Neuronal stem cell (in vitro differentiated cells): ENCODE results near the gene VRK1.

Experiments
- DNase-seq: peaks from one replicate; pipeline ENCODE4 v3.0.0-alpha.2; 2013; ENCODE audit warnings: low spot score
- H2AFZ ChIP-seq: one replicate; pipeline ENCODE4 v1.6.1; 2013; ENCODE audit warnings: mild to moderate bottlenecking, low read length, inconsistent platforms
- H2AK5ac ChIP-seq: 2 replicates; pipeline ENCODE4 v1.6.1; 2013; ENCODE audit warnings: low read depth, mild to moderate bottlenecking, inconsistent platforms, low read length, moderate library complexity, mixed read lengths
- H2BK120ac ChIP-seq: 2 replicates; pipeline ENCODE4 v1.6.1; 2013; ENCODE audit warnings: low read depth, mild to moderate bottlenecking, inconsistent platforms, low read length, moderate library complexity, mixed read lengths
- H2BK12ac ChIP-seq: one replicate; pipeline ENCODE4 v1.6.1; 2013; ENCODE audit warnings: low read length, inconsistent platforms
- H2BK15ac ChIP-seq: 2 replicates; pipeline ENCODE4 v1.6.1; 2013; ENCODE audit warnings: mild to moderate bottlenecking, low read length, inconsistent platforms, mixed read lengths
- H2BK5ac ChIP-seq: one replicate; pipeline ENCODE4 v1.6.1; 2013; ENCODE audit warnings: inconsistent platforms, mild to moderate bottlenecking, low read length, moderate library complexity
- H3K14ac ChIP-seq: one replicate; pipeline ENCODE4 v1.6.1; 2013; ENCODE audit warnings: low read length, inconsistent platforms
- H3K18ac ChIP-seq: 2 replicates; pipeline ENCODE4 v1.6.1; 2013; ENCODE audit warnings: low read length, inconsistent platforms
- H3K23ac ChIP-seq: 2 replicates; pipeline ENCODE4 v1.6.1; 2013; ENCODE audit warnings: low read depth, mild to moderate bottlenecking, mixed read lengths, low read length, inconsistent platforms; ENCODE audit not compliant: poor library complexity
- H3K27ac ChIP-seq: replicated peaks from 3 replicates; pipeline ENCODE4 v1.5.1; 2013; ENCODE audit warnings: low read length, inconsistent platforms
- H3K27me3 ChIP-seq, 3 experiments: 2 replicates each; pipeline ENCODE4 v1.6.1; 2013; ENCODE audit warnings: low read length in 3 of 3, mild to moderate bottlenecking in 2 of 3, inconsistent platforms in 1 of 3, low read depth in 1 of 3, mixed read lengths in 1 of 3, moderate library complexity in 1 of 3; ENCODE audit not compliant: control insufficient read depth in 3 of 3, insufficient read depth in 3 of 3
- H3K36me3 ChIP-seq, 2 donors: replicated peaks in 1 of 2; 2 replicates each; pipeline ENCODE4 v1.6.1; 2013; ENCODE audit warnings: low read length in 2 of 2; ENCODE audit not compliant: control insufficient read depth in 2 of 2, insufficient read depth in 2 of 2
- H3K4ac ChIP-seq: 2 replicates; pipeline ENCODE4 v1.6.1; 2013; ENCODE audit warnings: inconsistent platforms, mild to moderate bottlenecking, low read length, moderate library complexity
- H3K4me1 ChIP-seq, 2 donors: 1 replicate in 1 of 2; 2 replicates in 1 of 2; pipeline ENCODE4 v1.6.1; 2013; ENCODE audit warnings: low read length in 2 of 2, low read depth in 1 of 2; ENCODE audit not compliant: control insufficient read depth in 2 of 2, insufficient read depth in 1 of 2
- H3K4me2 ChIP-seq: one replicate; pipeline ENCODE4 v1.6.1; 2013; ENCODE audit warnings: mild to moderate bottlenecking, low read length, inconsistent platforms; ENCODE audit not compliant: insufficient read depth, poor library complexity, severe bottlenecking
- H3K4me3 ChIP-seq, 2 donors: 2 replicates each; pipeline ENCODE4 v1.5.1; 2013; ENCODE audit warnings: low read length in 2 of 2, mild to moderate bottlenecking in 2 of 2, inconsistent platforms in 1 of 2, moderate library complexity in 1 of 2
- H3K79me1 ChIP-seq: one replicate; pipeline ENCODE4 v1.6.1; 2013; ENCODE audit warnings: low read depth, mild to moderate bottlenecking, inconsistent platforms, low read length, moderate library complexity
- H3K9ac ChIP-seq: one replicate; pipeline ENCODE4 v1.6.1; 2013; ENCODE audit warnings: mild to moderate bottlenecking, low read depth, low read length, inconsistent platforms; ENCODE audit not compliant: poor library complexity
- H3K9me3 ChIP-seq, 2 donors: replicated peaks in 1 of 2; 2 replicates each; pipeline versions ENCODE3 to v1.6.1; 2013; ENCODE audit warnings: low read length in 2 of 2, mild to moderate bottlenecking in 2 of 2, inconsistent platforms in 1 of 2, low read depth in 1 of 2, mixed read lengths in 1 of 2, moderate library complexity in 1 of 2; ENCODE audit not compliant: control insufficient read depth in 2 of 2, insufficient read depth in 1 of 2
- H4K8ac ChIP-seq: one replicate; pipeline ENCODE4 v1.6.1; 2013; ENCODE audit warnings: low read depth, mild to moderate bottlenecking, inconsistent platforms, low read length, moderate library complexity
- H4K91ac ChIP-seq: one replicate; pipeline ENCODE4 v1.6.1; 2013; ENCODE audit warnings: low read length, low read depth, mild to moderate bottlenecking, inconsistent platforms; ENCODE audit not compliant: poor library complexity
- WGBS, 2 donors: extraction: QIAGEN DNeasy Blood & Tissue Kit; methylation state at CpG; one replicate each; pipeline ENCODE4 v1.1.7; 2013; ENCODE audit warnings: missing lambda C conversion rate in 2 of 2, mixed read lengths in 1 of 2; ENCODE audit not compliant: insufficient read length in 2 of 2, insufficient replicate concordance in 1 of 2; ENCODE audit errors: extremely low coverage in 2 of 2; 5-methylcytosine and 5-hydroxymethylcytosine counted together

Gene VRK1

DNA sequence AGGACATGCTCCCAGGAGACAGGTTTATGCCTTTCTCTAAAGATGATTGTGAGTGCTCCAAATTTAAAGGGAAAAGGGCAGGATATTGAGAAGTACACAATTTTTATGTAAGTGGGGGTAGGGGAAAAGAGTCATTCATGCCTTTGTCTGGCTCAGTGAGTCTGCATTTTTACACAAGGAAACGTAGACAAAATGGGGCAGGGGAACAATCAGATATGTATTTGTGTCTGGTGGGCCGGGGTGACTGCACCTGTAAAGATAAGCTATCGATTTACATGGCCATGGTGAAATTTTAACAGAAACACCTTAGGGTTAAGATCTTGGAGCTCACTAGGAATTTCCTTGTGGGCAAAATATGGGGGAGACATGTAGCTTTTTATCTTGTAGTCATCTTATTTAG lies 123.6 kb downstream of the VRK1 start:
- peaks cover 7 to 21% of the 10 kb centered on the region in 2 donors for H3K9me3 ChIP-seq
- no CpG with 5 or more reads among the region's 3 CpGs for WGBS, 2 donors
- no peak overlapping the region for H2BK5ac ChIP-seq
- no peak overlapping the region for H3K4me2 ChIP-seq
- no peaks in the 10 kb centered on the region for H3K36me3 ChIP-seq
- DNase-seq: no peak
- H2BK120ac ChIP-seq: no peak overlapping the region
- no peak overlapping the region for H3K23ac ChIP-seq
- no peak overlapping the region for H2BK12ac ChIP-seq
- H3K27ac ChIP-seq: no peak overlapping the region
- no peak overlapping the region for H4K8ac ChIP-seq
- no peak overlapping the region for H3K9ac ChIP-seq
- H3K4me1 ChIP-seq: peaks cover 8 to 15% of the 10 kb centered on the region in 2 donors
- H4K91ac ChIP-seq: no peak overlapping the region
- no peak overlapping the region for H2AFZ ChIP-seq
- no peaks in the 10 kb centered on the region for H3K27me3 ChIP-seq
- no peak overlapping the region for H3K14ac ChIP-seq
- H3K4me3 ChIP-seq: no peak overlapping the region
- no peak overlapping the region for H2AK5ac ChIP-seq
- H3K79me1 ChIP-seq: no peaks in the 10 kb centered on the region
- H2BK15ac ChIP-seq: no peak overlapping the region
- H3K4ac ChIP-seq: no peak overlapping the region
- H3K18ac ChIP-seq: no peak overlapping the region

DNA sequence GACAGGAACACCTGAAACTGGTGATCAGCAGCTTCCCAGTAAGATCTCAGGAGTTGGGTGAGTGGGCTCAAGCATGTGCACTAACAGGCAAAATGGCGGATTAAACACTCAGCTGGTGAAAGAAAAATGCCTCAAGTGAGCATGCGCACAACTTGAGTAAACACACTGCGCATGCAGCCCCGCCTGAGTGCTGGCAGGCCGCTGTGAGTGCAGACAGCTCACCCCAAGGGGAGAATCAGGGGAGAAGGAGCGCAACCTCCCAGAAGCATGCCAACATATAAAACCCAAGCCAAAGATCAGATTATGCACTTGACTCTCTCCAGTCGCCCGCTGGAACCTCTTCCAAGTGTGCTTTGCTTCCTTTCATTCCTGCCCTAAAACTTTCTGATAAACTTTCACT lies 125.8 kb downstream of the VRK1 start:
- H3K4me3 ChIP-seq: no peak overlapping the region
- H2BK12ac ChIP-seq: no peak overlapping the region

GRCh38 chr14:96925422-96925821 lies 128.2 kb downstream of the VRK1 start:
- peak overlapping the region; percentile 15 for H3K18ac ChIP-seq
- H4K8ac ChIP-seq: no peak overlapping the region
- no peak overlapping the region for H3K4me3 ChIP-seq
- peaks cover 7 to 21% of the 10 kb centered on the region in 2 donors for H3K9me3 ChIP-seq
- no peak overlapping the region for H2BK12ac ChIP-seq
- no CpG with 5 or more reads among the region's 4 CpGs for WGBS, 2 donors
- no peak overlapping the region for H3K4me2 ChIP-seq
- no peaks in the 10 kb centered on the region for H3K27me3 ChIP-seq
- peak overlapping the region; percentile 12 for H3K9ac ChIP-seq
- no peaks in the 10 kb centered on the region for H3K79me1 ChIP-seq
- peaks cover 8 to 10% of the 10 kb centered on the region in 2 donors for H3K4me1 ChIP-seq
- H2BK120ac ChIP-seq: no peak overlapping the region
- peak overlapping the region; percentile 77 for H2AFZ ChIP-seq
- H4K91ac ChIP-seq: no peak overlapping the region
- no peak for DNase-seq
- no peak overlapping the region for H3K14ac ChIP-seq
- no peaks in the 10 kb centered on the region for H3K36me3 ChIP-seq
- H2BK15ac ChIP-seq: peak overlapping the region; percentile 63
- H2AK5ac ChIP-seq: peak overlapping the region; percentile 82
- H3K27ac ChIP-seq: no peak overlapping the region
- no peak overlapping the region for H3K23ac ChIP-seq
- no peak overlapping the region for H3K4ac ChIP-seq
- peak overlapping the region; percentile 89 for H2BK5ac ChIP-seq

More for the DNA sequence above, 125.8 kb downstream of the VRK1 start:
- Histone ChIP-seq H2AK5ac (no peak overlapping the region), H2BK15ac (no peak overlapping the region), H2AFZ (no peak overlapping the region), H4K91ac (no peak overlapping the region), H3K23ac (no peak overlapping the region), H3K79me1 (no peaks in the 10 kb centered on the region), H3K14ac (no peak overlapping the region), H3K4me1 (peaks cover 8 to 10% of the 10 kb centered on the region in 2 donors), H2BK120ac (no peak overlapping the region), H3K4me2 (no peak overlapping the region), H4K8ac (no peak overlapping the region), H3K27me3 (no peaks in the 10 kb centered on the region), H3K4ac (no peak overlapping the region), H3K18ac (no peak overlapping the region), H3K9ac (no peak overlapping the region), H3K9me3 (peaks cover 7 to 21% of the 10 kb centered on the region in 2 donors), H3K27ac (no peak overlapping the region), H3K36me3 (no peaks in the 10 kb centered on the region), H2BK5ac (no peak overlapping the region)
- DNase-seq: no peak
- WGBS, 2 donors: no CpG with 5 or more reads among the region's 8 CpGs

GRCh38 chr14:96926001-96926400 lies 128.8 kb downstream of the VRK1 start:
- Histone ChIP-seq H3K36me3 (no peaks in the 10 kb centered on the region), H3K4me1 (peaks cover 8 to 10% of the 10 kb centered on the region in 2 donors), H2AK5ac (no peak overlapping the region), H2BK12ac (no peak overlapping the region), H3K9ac (no peak overlapping the region), H2BK15ac (no peak overlapping the region), H3K18ac (no peak overlapping the region), H3K27me3 (no peaks in the 10 kb centered on the region), H4K8ac (no peak overlapping the region), H3K23ac (no peak overlapping the region), H3K14ac (no peak overlapping the region), H2BK5ac (no peak overlapping the region), H2AFZ (no peak overlapping the region), H3K79me1 (no peaks in the 10 kb centered on the region), H3K9me3 (peaks cover 7 to 21% of the 10 kb centered on the region in 2 donors), H3K4me3 (no peak overlapping the region), H3K4me2 (no peak overlapping the region), H3K27ac (no peak overlapping the region), H2BK120ac (no peak overlapping the region), H3K4ac (no peak overlapping the region), H4K91ac (no peak overlapping the region)
- DNase-seq: no peak
- WGBS, 2 donors: no CpG with 5 or more reads among the region's 8 CpGs
